H9 (cell line): Measurements from ENCODE around the gene RIMBP2. TPM values are rescaled to one million over a fixed set of nuclear protein-coding genes. Genes with fewer than 3 reads are reported as not detected.
A peak's percentile ranks its signal among the peaks of the same experiment; 100 is the strongest.

ENCODE experiments used
- DNase-seq: peaks from one replicate; pipeline ENCODE4 v3.0.0-alpha.2; 2017
- H2AFZ ChIP-seq: one replicate; pipeline ENCODE4 v1.6.1; 2013; ENCODE audit warnings: mild to moderate bottlenecking, low read length, control low read depth, moderate library complexity
- H2AK5ac ChIP-seq: 2 replicates; pipeline ENCODE4 v1.6.1; 2013; ENCODE audit warnings: low read length, control low read depth, mixed read lengths; ENCODE audit not compliant: insufficient read length
- H2BK120ac ChIP-seq: one replicate; pipeline ENCODE4 v1.6.1; 2013; ENCODE audit warnings: low read depth, mild to moderate bottlenecking, low read length, control low read depth, inconsistent platforms; ENCODE audit not compliant: poor library complexity, severe bottlenecking
- H2BK12ac ChIP-seq: 2 replicates; pipeline ENCODE4 v1.6.1; 2013; ENCODE audit warnings: low read length, control low read depth, mixed read lengths, low read depth; ENCODE audit not compliant: insufficient read length
- H2BK15ac ChIP-seq: 2 replicates; pipeline ENCODE4 v1.6.1; 2013; ENCODE audit warnings: low read depth, low read length, control low read depth
- H2BK20ac ChIP-seq: one replicate; pipeline ENCODE4 v1.6.1; 2013; ENCODE audit warnings: low read depth, mild to moderate bottlenecking, low read length, control low read depth, inconsistent platforms; ENCODE audit not compliant: poor library complexity, severe bottlenecking
- H2BK5ac ChIP-seq: 2 replicates; pipeline ENCODE4 v1.6.1; 2013; ENCODE audit warnings: low read length, control low read depth, mixed read lengths; ENCODE audit not compliant: insufficient read length
- H3K14ac ChIP-seq: 2 replicates; pipeline ENCODE4 v1.6.1; 2013; ENCODE audit warnings: low read length, control low read depth; ENCODE audit not compliant: insufficient read depth
- H3K18ac ChIP-seq: 2 replicates; pipeline ENCODE4 v1.6.1; 2013; ENCODE audit warnings: low read depth, mild to moderate bottlenecking, mixed read lengths, low read length, control low read depth; ENCODE audit not compliant: insufficient read length
- H3K23ac ChIP-seq: 2 replicates; pipeline ENCODE4 v1.6.1; 2013; ENCODE audit warnings: low read length, control low read depth, mixed read lengths, low read depth; ENCODE audit not compliant: insufficient read length
- H3K23me2 ChIP-seq: 2 replicates; pipeline ENCODE4 v1.6.1; 2013; ENCODE audit warnings: low read depth, mild to moderate bottlenecking, mixed read lengths, low read length, control low read depth; ENCODE audit not compliant: insufficient read length, poor library complexity, severe bottlenecking
- H3K27ac ChIP-seq: 2 replicates; pipeline ENCODE4 v1.5.1; 2013; ENCODE audit warnings: low read length, control low read depth, mixed read lengths, low read depth; ENCODE audit not compliant: insufficient read length
- H3K27me3 ChIP-seq: 2 replicates; pipeline ENCODE4 v1.6.1; 2013; ENCODE audit warnings: low read length, control low read depth, inconsistent platforms; ENCODE audit not compliant: insufficient read depth
- H3K4ac ChIP-seq: 2 replicates; pipeline ENCODE4 v1.6.1; 2013; ENCODE audit warnings: low read depth, mild to moderate bottlenecking, control low read depth, inconsistent platforms, low read length, moderate library complexity
- H3K4me1 ChIP-seq: 2 replicates; pipeline ENCODE4 v1.6.1; 2013; ENCODE audit warnings: low read length, control low read depth, inconsistent platforms; ENCODE audit not compliant: insufficient read depth
- H3K4me2 ChIP-seq: 2 replicates; pipeline ENCODE4 v1.6.1; 2013; ENCODE audit warnings: low read length, control low read depth, mixed read lengths; ENCODE audit not compliant: insufficient read length, insufficient read depth
- H3K56ac ChIP-seq: 2 replicates; pipeline ENCODE4 v1.6.1; 2013; ENCODE audit warnings: low read depth, mild to moderate bottlenecking, mixed read lengths, low read length, control low read depth; ENCODE audit not compliant: insufficient read length
- H3K79me1 ChIP-seq: 2 replicates; pipeline ENCODE4 v1.6.1; 2013; ENCODE audit warnings: low read depth, mild to moderate bottlenecking, moderate library complexity, low read length, control low read depth, inconsistent platforms; ENCODE audit not compliant: insufficient read depth, poor library complexity, severe bottlenecking
- H3K79me2 ChIP-seq: 2 replicates; pipeline ENCODE4 v1.6.1; 2013; ENCODE audit warnings: low read length, control low read depth, inconsistent platforms; ENCODE audit not compliant: insufficient read depth
- H3K9ac ChIP-seq: 2 replicates; pipeline ENCODE4 v1.6.1; 2013; ENCODE audit warnings: low read length, control low read depth, mixed read lengths; ENCODE audit not compliant: insufficient read length; ENCODE audit errors: extremely low read depth
- H3K9me3 ChIP-seq: one replicate; pipeline ENCODE4 v1.6.1; 2013; ENCODE audit warnings: low read depth, low read length, inconsistent platforms; ENCODE audit not compliant: control insufficient read depth
- H3T11ph ChIP-seq: one replicate; pipeline ENCODE4 v1.6.1; 2013; ENCODE audit warnings: mild to moderate bottlenecking, low read length, control low read depth, inconsistent platforms
- H4K20me1 ChIP-seq: one replicate; pipeline ENCODE4 v1.6.1; 2013; ENCODE audit not compliant: control insufficient read depth, insufficient read length, insufficient read depth
- H4K5ac ChIP-seq: 2 replicates; pipeline ENCODE4 v1.6.1; 2013; ENCODE audit warnings: low read depth, mild to moderate bottlenecking, mixed read lengths, low read length, control low read depth; ENCODE audit not compliant: insufficient read length
- H4K8ac ChIP-seq: replicated peaks from 2 replicates; pipeline ENCODE4 v1.6.1; 2013; ENCODE audit warnings: low read length, control low read depth, mixed read lengths, low read depth; ENCODE audit not compliant: insufficient read length
- H4K91ac ChIP-seq: 2 replicates; pipeline ENCODE4 v1.6.1; 2013; ENCODE audit warnings: low read depth, mild to moderate bottlenecking, moderate library complexity, mixed read lengths, low read length, control low read depth; ENCODE audit not compliant: insufficient read length
- H3K27ac Mint-ChIP-seq, 3 experiments: 2 replicates in 2 of 3; 3 replicates in 1 of 3; pipeline ENCODE4 v1.8.0; 2020 to 2021; ENCODE audit warnings: mixed read lengths in 3 of 3, mild to moderate bottlenecking in 1 of 3, moderate library complexity in 1 of 3
- H3K27me3 Mint-ChIP-seq: 2 replicates; pipeline ENCODE4 v1.8.0; 2021; ENCODE audit warnings: low read depth, mild to moderate bottlenecking, moderate library complexity, mixed read lengths
- H3K36me3 Mint-ChIP-seq, 3 experiments: 2 replicates in 2 of 3; 3 replicates in 1 of 3; pipeline ENCODE4 v1.8.0; 2020 to 2021; ENCODE audit warnings: low read depth in 3 of 3, mixed read lengths in 3 of 3; ENCODE audit not compliant: insufficient read depth in 1 of 3
- H3K4me1 Mint-ChIP-seq, 2 experiments: 2 replicates each; pipeline ENCODE4 v1.8.0; 2020; ENCODE audit warnings: mixed read lengths in 2 of 2
- H3K4me3 Mint-ChIP-seq, 2 experiments: 2 replicates in 1 of 2; 3 replicates in 1 of 2; pipeline ENCODE4 v1.8.0; 2020 to 2021; ENCODE audit warnings: mild to moderate bottlenecking in 2 of 2, mixed read lengths in 2 of 2, moderate library complexity in 1 of 2
- H3K9me3 Mint-ChIP-seq, 2 experiments: 2 replicates in 1 of 2; 3 replicates in 1 of 2; pipeline ENCODE4 v1.8.0; 2020; ENCODE audit warnings: mild to moderate bottlenecking in 2 of 2, mixed read lengths in 2 of 2, moderate library complexity in 1 of 2
- WGBS: extraction: QIAGEN DNeasy Blood & Tissue Kit; methylation state at CpG from one replicate; pipeline ENCODE4 v1.1.7; 2013; ENCODE audit warnings: missing lambda C conversion rate, low lambda C conversion rate, mixed read lengths; ENCODE audit not compliant: insufficient read length; ENCODE audit errors: extremely low coverage; 5-methylcytosine and 5-hydroxymethylcytosine counted together
- total RNA-seq: library from RNA; stranded (reverse); gene quantifications from 2 replicates; pipeline ENCODE4 v1.2.1, GENCODE V29; 2021
- TF ChIP-seq, protein P1 (sequence below): fragments of 200-600 bp; sonication (generic); conservative IDR thresholded peaks from 3 replicates; pipeline ENCODE4 v1.8.0; 2021; ENCODE audit warnings: antibody characterized with exemption, mild to moderate bottlenecking

The RIMBP2 gene
- total RNA-seq, 1 experiment from 2014 or later: 0.70 TPM

DNA sequence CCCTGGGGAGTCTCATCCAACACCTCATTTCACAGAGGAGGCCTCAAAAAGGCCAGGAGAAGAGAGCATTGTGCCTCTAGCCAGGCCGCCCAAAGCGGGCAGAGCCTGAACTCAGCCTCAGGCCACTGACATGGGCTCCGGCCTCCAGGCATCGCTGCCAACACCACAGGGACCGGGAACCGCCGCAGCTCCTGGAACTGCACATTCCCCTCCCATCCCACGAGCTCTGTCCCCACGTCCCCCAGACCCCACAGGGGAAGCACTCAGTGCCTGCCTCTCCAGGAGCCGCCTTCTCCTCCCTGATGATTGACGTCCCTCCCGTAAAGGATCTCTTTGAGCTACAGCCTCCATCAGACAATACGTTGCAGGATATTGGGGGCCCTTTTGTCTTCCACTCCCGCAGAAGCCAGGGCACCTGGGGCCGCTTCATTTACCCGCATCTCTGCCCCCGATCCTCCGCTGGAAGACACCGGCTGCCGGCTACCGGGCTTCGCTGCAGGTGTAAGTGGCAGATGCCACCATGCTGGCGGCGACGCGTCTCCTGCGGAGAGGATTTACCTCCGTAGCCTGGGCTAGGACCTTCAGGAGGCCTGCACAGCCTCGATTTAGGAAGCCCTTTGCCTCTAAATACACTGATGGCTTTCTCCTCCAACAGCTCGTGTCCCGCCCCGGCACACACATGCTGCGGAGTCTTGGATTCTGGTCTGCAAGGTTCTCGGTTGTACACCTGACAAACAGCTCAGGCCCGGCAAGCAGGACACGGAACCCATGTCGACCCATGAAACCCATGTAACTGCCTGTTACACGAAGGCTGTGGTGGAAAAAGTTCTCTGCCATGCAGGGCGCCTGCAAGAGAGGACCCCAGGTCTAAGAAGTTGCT, 104.8 kb downstream of the RIMBP2 start:
- Histone ChIP-seq H3K23me2 (no peaks in the 10 kb centered on the region), H3T11ph (no peak overlapping the region), H3K56ac (no peak overlapping the region), H3K27me3 (no peaks in the 10 kb centered on the region), H2AK5ac (no peak overlapping the region), H4K20me1 (no peaks in the 10 kb centered on the region), H3K4me1 (no peaks in the 10 kb centered on the region), H2BK120ac (no peak overlapping the region), H3K4me2 (no peak overlapping the region), H2BK5ac (no peak overlapping the region), H2AFZ (no peak overlapping the region), H3K18ac (no peak overlapping the region), H2BK15ac (no peak overlapping the region), H3K9ac (no peak overlapping the region), H4K5ac (no peak overlapping the region), H3K4ac (no peak overlapping the region), H4K8ac (no peak overlapping the region), H3K27ac (no peak overlapping the region), H3K23ac (no peak overlapping the region), H3K14ac (no peak overlapping the region), H3K9me3 (no peaks in the 10 kb centered on the region), H2BK20ac (no peak overlapping the region), H4K91ac (no peak overlapping the region), H3K79me2 (no peaks in the 10 kb centered on the region), H3K79me1 (no peaks in the 10 kb centered on the region), H2BK12ac (no peak overlapping the region)
- no peak overlapping the region for H3K4me3 Mint-ChIP-seq
- WGBS: no CpG with 5 or more reads among the region's 39 CpGs
- peak overlapping the region in 1 of 3 experiments; percentile 15; a peak in 1 of 7 replicates for H3K27ac Mint-ChIP-seq
- H3K4me1 Mint-ChIP-seq: peaks cover 13 to 18% of the 10 kb centered on the region in 2 experiments
- H3K36me3 Mint-ChIP-seq: no peaks in the 10 kb centered on the region; a peak in 1 of 7 replicates
- no peaks in the 10 kb centered on the region; a peak in 1 of 5 replicates for H3K9me3 Mint-ChIP-seq
- H3K27me3 Mint-ChIP-seq: peaks cover 1% of the 10 kb centered on the region; the same call in 1 of the 2 replicates
- no peak for DNase-seq
- TF ChIP-seq, protein P1, sequence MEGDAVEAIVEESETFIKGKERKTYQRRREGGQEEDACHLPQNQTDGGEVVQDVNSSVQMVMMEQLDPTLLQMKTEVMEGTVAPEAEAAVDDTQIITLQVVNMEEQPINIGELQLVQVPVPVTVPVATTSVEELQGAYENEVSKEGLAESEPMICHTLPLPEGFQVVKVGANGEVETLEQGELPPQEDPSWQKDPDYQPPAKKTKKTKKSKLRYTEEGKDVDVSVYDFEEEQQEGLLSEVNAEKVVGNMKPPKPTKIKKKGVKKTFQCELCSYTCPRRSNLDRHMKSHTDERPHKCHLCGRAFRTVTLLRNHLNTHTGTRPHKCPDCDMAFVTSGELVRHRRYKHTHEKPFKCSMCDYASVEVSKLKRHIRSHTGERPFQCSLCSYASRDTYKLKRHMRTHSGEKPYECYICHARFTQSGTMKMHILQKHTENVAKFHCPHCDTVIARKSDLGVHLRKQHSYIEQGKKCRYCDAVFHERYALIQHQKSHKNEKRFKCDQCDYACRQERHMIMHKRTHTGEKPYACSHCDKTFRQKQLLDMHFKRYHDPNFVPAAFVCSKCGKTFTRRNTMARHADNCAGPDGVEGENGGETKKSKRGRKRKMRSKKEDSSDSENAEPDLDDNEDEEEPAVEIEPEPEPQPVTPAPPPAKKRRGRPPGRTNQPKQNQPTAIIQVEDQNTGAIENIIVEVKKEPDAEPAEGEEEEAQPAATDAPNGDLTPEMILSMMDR: no peak
